Activated effector memory CD4-positive, alpha-beta T cell treated with Interleukin-2 at 50 U/mL for 16 hours (primary cell): ENCODE measurements around the gene CD2.
"Not testable (repeated sequence)": the region's sequence is repeated elsewhere in the genome, so short reads cannot be mapped to it uniquely, and the experiment has no call there.

Experiments used
- DNase-seq: peaks from one replicate; pipeline ENCODE4 v3.0.0-alpha.2; 2020

CD2 gene

GRCh38 chr1:116732726-116733125 is 21.5 kb upstream of the CD2 start:
- DNase-seq: no peak

DNA sequence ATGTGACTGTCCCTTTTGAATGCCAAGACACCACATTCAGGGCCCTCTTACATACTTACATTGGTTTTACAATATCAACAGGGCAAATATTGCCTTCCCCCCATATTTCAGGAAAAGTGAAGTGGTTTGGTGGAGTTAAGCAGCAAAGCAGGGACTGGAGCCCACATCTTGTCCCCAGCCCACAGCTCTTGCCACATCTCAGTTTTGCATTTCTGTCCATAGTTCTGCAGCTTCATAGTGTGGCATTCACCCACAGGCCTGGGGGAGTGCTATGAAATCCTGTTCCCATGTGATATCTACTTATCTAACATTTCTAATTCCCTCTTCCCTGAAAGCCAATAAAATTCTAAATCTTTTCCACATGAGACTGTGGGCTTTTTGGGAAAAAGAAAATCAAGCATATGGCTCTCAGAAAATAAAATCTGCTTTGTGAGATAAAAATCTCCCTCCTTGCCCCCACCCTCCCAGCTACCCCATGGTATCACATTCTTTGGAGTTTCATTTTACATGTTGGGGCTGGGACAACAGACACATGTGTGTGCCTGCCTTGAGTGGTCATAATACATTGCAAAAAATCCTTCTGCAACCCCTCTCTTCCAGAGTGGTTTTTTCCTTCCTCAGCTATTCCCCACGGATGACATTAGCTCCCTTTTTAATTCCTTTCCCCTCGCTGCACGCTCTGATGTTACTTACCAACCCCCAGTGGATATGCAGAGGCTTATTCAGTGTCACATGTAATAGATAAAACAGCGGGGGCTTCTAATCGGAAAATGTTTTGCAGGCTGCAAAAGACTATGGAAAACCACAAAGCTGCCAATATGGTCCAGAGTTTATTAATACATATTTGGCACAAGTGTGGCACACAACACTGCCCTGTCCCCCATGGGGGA is 20.5 kb upstream of the CD2 start:
- no peak for DNase-seq

DNA sequence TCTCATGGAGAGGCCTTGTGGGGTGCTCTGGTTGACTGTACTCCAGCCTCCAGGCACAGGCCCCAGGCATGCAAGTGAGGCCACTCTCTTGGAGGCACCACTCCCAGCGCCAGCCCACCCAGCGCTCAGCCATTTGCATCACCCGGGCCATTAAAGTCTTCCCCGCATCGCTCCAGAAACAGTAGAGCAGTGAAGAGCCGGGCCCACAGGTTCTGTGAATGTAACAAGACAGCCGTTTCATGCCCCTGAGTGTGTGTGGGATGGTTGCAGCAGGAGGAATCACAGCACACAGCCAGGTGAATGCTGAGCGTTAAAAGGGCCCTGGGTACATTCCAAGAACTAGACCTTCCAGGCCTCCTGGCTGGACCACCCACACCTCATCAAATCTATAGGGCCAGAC is 19.0 kb upstream of the CD2 start:
- no peak for DNase-seq

DNA sequence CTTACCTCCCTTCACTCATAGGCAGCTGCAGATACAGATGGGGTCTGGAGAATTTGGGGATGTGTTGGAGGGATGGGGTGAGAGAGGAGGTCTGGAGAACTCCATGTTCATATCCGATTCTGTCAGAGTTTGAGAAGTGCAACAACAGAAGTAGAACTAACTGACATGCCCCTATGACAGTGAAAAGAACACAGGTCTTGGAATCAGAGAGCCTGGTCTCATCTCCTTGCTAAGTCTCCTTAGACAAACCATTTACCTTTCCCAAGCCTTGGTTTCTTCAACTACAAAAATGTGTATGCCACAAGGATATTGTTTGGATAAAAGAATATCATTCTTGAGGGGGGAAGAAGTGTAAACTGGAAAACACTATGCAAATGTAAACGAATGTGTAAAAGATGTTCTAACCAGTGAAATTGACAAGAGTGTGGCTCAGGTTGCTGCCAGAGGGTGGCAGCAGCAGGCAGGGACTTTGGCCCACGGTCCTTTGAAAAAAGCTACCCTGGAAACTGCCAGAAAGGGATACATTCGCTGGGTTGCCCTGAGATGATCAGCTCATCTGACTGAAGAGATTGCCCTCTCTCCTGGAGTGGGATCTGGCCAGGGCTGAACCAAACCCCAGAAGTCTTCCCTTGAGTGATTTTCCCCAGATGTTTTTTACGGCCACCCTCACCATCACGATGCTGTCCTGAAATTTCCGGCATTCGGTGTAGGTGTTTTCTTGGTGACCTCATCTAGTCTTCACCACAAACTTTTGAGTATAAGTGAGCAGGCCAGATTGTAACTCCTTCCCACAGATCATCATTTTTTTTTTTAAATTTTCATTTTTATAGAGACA is 17.0 kb upstream of the CD2 start:
- DNase-seq: peak; percentile 70

DNA sequence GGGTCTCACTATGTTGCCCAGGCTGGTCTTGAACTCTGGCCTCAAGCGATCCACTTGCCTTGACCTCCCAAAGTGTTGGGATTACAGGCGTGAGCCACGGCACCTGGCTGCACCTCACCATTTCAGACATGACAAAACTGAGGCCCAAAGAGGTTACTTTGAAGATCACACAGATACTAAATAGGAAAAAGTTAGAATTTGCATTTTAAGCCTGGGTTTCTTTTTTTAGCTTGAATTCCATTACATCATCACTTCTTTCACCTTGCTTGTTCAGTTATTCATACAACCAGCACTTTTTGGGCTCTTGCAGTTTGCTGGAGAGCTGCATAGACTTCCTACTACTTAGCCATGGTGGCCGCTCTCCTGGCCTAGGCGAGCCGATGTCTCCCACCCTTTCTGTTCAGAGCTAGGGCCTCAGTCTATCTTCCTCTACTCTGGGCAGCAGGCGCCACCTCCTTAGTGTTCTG is 16.3 kb upstream of the CD2 start:
- DNase-seq: no peak

- DNase-seq: no peak
Observed at GRCh38 chr1:116738673-116739370, 15.4 kb upstream of the CD2 start.

- no peak for DNase-seq
Observed at GRCh38 chr1:116739371-116740012, 14.7 kb upstream of the CD2 start.

DNA sequence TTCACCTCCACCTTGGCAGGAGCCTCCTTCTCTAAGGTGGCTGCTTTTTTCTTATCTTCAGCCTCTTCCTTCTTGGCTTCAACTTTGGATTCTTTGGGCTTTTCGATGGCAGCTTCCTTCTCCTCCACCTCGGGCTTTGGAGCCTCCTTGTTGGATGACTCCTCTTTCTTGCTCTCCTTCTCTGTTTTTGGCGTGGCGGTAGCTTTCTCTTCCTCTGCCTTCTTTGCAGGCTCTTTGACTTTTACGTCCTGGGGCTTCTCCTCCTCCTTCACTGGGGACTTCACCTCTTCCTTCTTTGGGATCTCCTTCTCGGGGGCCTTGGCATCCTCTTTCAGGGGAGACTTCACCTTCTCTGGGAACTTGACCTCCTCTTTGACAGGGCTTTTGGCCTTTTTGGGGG is 13.9 kb upstream of the CD2 start:
- DNase-seq: no peak

GRCh38 chr1:116740746-116741145 is 13.5 kb upstream of the CD2 start:
- no peak for DNase-seq

DNA sequence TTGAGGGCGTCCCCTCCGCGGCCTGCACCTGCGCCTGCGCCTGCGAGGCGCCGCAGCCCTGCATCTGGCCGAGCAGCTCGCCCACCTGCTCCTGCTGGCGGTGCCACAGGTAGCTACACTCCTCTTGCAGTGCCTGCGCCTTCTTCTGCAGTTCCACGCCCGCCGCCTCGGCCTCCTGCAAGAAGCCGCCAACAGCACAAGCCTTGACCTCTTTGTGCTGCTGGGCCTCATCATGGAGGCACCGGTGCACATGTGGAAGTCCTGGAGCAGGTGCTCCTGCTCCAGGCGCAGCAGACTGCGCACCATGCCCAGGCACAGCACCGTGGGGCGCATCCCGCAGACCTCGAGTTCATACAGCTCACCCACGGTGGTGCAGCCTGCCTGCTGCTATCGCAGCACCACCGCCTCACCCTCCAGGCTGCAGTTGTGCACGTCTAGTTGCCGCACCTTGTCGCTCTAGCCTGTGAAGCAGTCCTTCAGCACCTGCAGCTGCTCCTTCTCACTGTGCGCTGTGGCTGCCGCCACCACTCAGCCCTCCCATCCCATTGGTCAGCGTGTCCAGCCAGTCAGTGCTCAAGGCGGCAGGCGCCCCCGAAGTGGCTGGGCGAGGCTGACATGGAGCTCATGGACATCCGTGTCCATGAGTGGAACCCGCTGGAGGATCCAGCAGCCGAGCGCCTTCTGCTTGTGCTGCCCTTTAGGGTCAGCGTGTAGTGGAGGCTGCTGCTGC is 12.2 kb upstream of the CD2 start:
- no peak for DNase-seq

GRCh38 chr1:116743535-116743934 is 10.7 kb upstream of the CD2 start:
- no peak for DNase-seq

DNA sequence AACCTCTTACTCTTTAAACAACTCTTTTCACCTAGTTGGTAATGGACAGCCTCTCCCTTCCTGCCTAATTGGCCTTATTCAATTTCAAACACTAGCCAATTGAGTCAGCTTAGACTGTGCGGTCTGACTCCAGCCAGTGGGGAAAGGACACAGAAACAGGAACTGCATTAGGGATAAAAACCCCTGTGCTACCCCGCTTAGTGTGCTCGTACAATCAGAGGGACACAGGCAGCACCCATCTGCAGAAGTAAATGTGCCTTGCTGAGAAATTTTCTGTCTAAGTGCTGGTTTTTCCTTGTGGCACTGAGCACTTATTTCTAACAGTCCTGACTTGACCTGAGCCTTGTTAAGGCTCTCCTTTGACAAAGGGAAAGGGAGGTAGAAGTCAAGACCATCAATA is 6.0 kb upstream of the CD2 start:
- no peak for DNase-seq

DNA sequence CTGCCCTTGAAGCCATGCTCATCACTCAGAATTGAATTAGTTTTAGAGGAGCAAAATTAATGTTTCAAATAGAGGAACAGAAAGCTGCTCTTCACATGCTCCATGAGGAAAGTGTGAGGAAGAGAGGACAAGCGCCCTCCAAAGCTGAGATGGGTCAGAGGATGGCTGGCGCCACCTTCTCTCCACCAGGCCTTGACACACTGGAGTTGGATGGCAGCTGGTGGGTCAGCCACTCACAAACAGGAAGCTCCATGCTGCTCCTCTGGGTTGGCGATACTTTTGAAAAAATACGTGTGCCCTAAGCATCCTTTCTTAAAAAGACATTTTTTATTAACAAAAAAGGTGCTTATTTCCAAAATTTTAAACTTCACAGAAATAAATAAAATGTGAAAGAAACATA is 3.1 kb upstream of the CD2 start:
- DNase-seq: no peak

- DNase-seq: no peak
Observed at GRCh38 chr1:116751621-116752020, 2.6 kb upstream of the CD2 start.

GRCh38 chr1:116753312-116753711 is 918 bp upstream of the CD2 start:
- DNase-seq: no peak

GRCh38 chr1:116755066-116755465 is 836 bp downstream of the CD2 start:
- no peak for DNase-seq

DNA sequence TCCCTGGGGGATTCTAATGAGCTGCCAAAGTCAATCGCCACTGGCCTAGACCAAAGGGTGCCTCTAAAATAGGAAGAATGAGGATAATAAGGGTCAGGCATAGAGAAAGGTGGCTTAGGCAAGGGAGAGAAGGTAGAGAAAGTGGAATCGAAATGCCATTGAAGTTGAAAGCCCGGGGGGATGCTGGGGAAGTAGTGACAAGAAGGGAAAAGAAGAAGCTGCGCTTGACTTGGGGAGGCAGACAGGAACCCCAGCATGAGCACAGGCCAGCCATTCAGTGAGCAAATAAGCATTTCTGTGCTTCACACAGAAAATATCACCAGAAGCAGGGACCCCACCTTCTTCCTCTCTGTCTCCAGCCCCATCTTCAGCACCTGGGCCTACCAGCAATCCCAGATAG is 1.5 kb downstream of the CD2 start:
- DNase-seq: no peak

DNA sequence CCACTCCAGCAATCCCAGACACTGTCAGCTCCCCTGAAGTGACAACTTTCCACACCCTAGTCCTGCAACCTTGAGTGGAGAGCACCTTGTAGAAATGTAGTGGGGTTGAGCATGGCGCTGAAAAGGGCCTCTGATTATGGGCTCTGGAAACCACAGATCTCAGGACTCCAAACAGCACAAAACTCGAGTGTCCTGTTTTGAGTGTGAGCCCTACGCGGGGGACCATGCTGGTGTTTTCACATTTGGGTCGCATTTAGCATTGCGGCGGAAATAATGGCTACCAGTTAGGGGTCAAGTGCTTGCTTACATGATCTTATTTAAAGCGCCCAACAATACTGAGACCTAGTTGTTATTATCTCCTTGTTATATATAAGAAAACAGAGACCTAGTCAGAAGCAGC is 1.9 kb downstream of the CD2 start:
- not testable (repeated sequence) for DNase-seq

- not testable (repeated sequence) for DNase-seq
Observed at GRCh38 chr1:116758456-116758815, 4.2 kb downstream of the CD2 start.

DNA sequence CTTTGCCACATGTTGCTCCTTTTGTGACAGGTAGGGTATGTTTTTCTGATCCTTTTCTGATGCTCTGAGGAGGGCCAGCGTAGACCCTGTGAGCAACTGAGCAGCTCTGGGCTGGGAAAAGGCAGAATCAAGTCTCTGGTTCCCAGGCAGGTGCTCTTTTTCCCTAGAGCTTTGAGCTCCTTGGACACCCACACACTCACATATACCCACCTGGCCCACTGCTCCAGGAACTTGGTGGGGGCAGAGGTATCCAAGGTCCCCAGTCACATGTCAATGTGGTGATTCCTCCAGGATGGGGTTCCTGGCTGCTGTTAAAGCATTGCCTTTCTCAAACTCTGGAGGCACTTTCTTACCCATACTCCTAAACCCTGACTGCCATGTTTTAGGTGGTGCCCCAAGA is 5.4 kb downstream of the CD2 start:
- no peak for DNase-seq

GRCh38 chr1:116760487-116760886 is 6.3 kb downstream of the CD2 start:
- DNase-seq: no peak

GRCh38 chr1:116760996-116761665 is 6.9 kb downstream of the CD2 start:
- no peak for DNase-seq
